GM10248 (cell line): Measurements from ENCODE around the gene FAM83F.
A peak's percentile ranks its signal among the peaks of the same experiment; 100 is the strongest.

Experiments
- CTCF ChIA-PET: fragments of 300-600 bp; sonication (Branson Sonifier 250); formaldehyde crosslinking; extraction: SDS; loops from one replicate; lab custom pipeline; 2021; ENCODE audit warnings: antibody characterized with exemption; lab: Yijun Ruan, JAX
- POLR2A ChIA-PET: fragments of 350-650 bp; sonication (Branson Sonifier 250); formaldehyde crosslinking; extraction: SDS; loops from one replicate; lab custom pipeline; 2020; ENCODE audit warnings: antibody characterized with exemption; lab: Yijun Ruan, JAX
- DNase-seq: peaks from one replicate; pipeline ENCODE4 v3.0.0; 2012; ENCODE audit errors: extremely low spot score
- TF ChIP-seq, protein P1 (sequence below): IDR thresholded peaks from 2 replicates; pipeline ENCODE4 v1.5.1; 2012; ENCODE audit warnings: mild to moderate bottlenecking, low read depth; ENCODE audit errors: extremely low read depth, missing control alignments, control extremely low read depth

Gene FAM83F

DNA sequence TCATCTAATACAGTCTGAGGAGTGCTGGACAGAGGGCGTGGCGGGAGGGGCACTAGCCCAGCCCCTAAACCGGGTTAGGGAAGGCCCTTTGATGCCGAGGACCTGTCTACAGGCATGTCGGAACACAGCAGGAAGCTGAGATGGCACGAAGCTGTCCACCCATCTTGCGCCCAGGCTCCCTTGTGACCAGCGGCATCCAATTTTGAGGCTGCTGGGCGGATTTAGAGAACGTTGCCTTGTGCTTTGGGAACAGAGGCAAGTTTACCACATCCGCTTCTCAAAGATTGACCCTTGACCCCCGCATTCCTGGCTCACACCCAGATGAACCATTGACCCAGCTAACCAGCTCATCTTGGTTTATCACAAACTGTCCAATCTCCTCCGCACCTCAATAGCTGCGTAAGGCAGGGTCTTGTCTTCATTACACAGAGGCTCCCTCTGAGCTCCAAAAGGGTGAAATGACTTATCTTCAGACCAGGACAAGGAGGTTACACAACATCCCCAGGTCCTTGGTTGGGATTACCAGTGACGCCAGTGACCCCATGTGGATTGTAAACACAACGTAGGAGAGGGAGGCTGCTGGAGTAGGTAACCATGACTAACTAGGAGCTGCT lies 4.5 kb downstream of the FAM83F start:
- ChIA-PET POLR2A (no interaction called here), CTCF (interaction anchor here (2.9 kb wide), 1 partner anchor 26 kb away, joined by 14 read pairs; no protein-coding TSS in a partner anchor)
- DNase-seq: no peak
- TF ChIP-seq, protein P1, sequence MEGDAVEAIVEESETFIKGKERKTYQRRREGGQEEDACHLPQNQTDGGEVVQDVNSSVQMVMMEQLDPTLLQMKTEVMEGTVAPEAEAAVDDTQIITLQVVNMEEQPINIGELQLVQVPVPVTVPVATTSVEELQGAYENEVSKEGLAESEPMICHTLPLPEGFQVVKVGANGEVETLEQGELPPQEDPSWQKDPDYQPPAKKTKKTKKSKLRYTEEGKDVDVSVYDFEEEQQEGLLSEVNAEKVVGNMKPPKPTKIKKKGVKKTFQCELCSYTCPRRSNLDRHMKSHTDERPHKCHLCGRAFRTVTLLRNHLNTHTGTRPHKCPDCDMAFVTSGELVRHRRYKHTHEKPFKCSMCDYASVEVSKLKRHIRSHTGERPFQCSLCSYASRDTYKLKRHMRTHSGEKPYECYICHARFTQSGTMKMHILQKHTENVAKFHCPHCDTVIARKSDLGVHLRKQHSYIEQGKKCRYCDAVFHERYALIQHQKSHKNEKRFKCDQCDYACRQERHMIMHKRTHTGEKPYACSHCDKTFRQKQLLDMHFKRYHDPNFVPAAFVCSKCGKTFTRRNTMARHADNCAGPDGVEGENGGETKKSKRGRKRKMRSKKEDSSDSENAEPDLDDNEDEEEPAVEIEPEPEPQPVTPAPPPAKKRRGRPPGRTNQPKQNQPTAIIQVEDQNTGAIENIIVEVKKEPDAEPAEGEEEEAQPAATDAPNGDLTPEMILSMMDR: peak; percentile 9

DNA sequence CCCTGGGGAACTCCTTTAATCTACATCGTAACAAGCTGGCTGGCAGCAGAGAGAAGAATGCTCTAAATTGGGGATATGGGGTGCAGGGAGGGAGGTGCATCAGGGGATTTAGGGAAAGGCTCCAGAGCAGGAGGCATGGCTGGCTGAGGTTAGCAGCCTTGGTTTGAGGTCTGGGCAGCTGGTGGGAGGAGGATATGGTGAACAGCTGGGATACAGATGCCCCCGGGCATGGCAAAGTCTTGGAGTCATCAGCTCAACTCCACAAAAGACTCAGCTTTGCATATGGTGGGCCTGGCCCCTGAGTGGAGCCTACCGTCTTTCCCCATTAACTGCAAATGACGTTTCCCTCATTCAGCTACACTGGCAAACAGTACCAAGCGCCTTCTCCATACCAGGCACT lies 5.4 kb downstream of the FAM83F start:
- POLR2A ChIA-PET: no interaction called here
- TF ChIP-seq, protein P1: no peak
- CTCF ChIA-PET: interaction anchor here (1.0 to 2.9 kb wide), 6 partner anchors 9 to 456 kb away, joined by 3 to 14 read pairs (median 4); no protein-coding TSS in a partner anchor
- DNase-seq: no peak

DNA sequence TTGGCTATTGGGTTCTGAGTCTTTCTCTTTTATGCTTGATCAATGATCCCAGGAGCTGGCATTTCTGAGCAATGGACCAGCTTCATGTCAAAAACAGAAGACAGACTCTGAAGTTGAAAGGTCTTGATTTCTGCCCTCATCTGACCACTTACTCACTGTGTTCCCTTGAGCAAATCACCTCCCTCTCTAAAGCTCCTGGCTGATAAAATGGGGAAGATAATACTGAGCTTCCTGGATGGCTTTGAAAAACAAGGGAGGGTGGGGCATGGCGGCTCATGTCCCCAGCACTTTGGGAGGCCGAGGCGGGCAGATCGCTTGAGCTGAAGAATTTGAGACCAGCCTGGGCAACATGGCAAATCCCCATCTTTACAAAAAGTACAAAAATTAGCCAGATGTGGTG lies 6.4 kb downstream of the FAM83F start:
- CTCF ChIA-PET: interaction anchor here (1.0 to 2.9 kb wide), 5 partner anchors 9 to 457 kb away, joined by 3 to 14 read pairs (median 4); no protein-coding TSS in a partner anchor
- POLR2A ChIA-PET: interaction anchor here (0.6 kb wide), 1 partner anchor 9 kb away, joined by 7 read pairs; no protein-coding TSS in a partner anchor
- DNase-seq: no peak
- TF ChIP-seq, protein P1: no peak

DNA sequence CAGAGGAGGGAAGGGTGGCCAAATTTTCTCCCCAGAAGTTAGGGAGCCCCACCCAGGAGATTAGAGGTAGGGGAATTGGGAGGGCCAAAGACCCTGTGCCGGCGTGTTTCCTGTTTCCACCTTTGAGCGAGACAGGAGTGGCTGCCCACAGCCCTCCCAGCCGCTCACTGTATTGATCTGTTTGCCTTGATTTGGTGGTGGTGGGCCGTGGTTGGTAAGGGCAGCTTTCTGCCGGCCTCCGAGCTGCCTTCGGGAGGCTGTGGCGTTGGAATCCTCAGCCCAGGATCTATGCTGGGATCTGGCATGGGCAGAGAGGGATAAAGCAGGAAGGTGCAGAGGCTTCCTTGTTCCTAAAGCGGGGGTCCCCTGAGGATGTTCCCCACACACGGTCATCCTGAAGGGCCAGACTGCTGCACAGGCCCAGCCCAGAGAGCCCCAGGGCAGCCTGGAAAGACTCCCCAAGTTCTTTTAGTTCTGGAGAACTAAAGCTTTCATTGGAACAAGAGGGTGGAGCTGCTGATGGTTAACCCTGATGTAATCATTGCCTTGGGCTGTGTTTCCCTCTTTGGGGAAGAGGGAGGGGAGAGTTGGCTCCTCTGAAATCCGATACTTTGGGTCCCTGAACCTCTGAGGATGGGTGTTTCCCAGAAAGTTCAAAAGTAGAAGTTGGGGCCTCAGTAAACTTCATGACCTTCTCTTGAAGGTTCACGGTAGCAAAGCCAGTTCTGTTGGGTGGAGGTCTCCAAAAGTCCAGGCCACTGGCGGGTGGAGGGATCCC lies 7.2 kb downstream of the FAM83F start:
- POLR2A ChIA-PET: no interaction called here
- TF ChIP-seq, protein P1: no peak
- DNase-seq: no peak
- CTCF ChIA-PET: interaction anchor here (2.9 kb wide), 1 partner anchor 23 kb away, joined by 14 read pairs; no protein-coding TSS in a partner anchor

DNA sequence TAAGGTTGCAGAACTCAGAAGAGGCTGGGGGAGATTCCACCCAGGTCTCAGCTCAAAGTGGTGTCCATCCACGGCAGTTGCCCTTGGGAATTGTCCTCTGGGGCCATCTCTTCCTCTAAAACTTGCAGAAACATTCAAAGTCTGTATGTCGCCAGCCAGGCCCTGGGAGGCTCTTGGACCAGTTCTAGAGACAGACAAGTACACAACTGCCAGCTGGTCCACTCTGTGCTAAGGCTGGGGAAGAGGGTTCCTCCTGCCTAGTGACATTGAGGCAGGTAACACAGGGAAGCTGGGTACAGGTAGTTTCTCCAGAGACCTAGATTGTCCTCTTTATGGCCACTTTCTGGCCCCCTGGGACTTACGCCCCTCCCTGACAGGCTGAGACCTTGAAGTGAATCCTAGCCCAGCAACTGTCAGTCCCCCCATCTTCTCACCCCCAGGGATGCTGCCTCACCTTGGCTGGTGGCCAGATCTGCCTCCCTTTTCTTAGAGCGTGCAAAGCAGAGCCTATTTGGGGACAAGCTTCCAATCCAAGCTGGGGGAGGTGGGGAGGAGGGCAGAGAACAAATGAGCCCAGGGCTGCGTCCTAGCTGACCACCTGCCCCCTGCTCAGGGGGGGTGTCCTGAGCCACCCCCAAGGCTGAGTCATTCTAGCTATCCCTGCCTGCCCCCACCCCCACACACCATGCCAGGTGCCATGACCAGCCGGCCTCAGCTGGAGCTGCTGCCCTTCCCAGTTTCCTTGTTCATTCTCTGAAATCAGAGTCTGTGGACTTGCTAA lies 8.4 kb downstream of the FAM83F start:
- TF ChIP-seq, protein P1: no peak
- ChIA-PET CTCF (interaction anchor here (1.2 to 1.3 kb wide), 2 partner anchors 21 to 468 kb away, joined by 3 to 5 read pairs; no protein-coding TSS in a partner anchor), POLR2A (no interaction called here)
- DNase-seq: no peak

DNA sequence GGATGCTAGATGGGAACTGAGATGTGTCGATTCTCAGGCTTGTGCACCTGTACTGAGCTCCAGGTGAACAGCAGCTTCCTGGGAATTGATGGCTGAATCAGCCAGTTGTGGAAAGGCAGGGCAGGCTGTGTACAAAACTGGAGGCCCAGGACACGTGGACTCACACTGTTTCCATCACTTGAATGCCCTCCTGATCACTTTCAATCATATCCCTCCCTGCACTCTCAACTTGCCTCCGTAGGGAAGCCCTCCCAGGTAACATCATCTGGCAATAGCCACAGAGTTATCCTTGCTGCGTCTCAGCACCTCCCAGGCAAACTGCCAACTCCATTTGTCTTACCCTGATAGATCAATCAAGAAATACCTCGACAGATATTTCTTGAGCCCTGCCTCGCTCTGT lies 10.1 kb downstream of the FAM83F start:
- TF ChIP-seq, protein P1: no peak
- DNase-seq: no peak
- ChIA-PET POLR2A (no interaction called here), CTCF (interaction anchor here (2.0 kb wide), 1 partner anchor 19 kb away, joined by 10 read pairs; no protein-coding TSS in a partner anchor)
